GM21619 (cell line): ENCODE results near the gene IL10RA.

Source experiments
- ATAC-seq: cut with Tn5 transposase; IDR thresholded peaks from one replicate; pipeline ENCODE4 v1.9.1; 2021; ENCODE audit not compliant: unreplicated experiment

Gene IL10RA

DNA sequence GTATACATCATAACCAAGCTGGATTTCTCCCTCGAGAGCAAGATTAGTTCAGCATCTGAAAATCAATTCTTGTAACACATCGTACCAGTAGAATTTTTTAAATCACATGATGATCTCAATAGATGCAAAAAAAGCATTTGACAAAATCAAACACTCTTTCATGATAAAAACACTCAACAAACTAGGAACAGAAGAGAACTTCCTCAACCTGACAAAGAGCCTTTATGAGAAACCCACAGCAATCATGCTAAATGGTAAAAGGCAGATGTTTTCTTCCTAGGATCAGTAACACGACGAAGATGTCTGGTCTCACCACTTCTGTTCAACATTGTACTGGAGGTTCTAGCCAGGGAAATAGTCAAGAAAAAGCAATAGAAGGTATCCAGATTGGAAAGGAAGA lies 56.6 kb downstream of the IL10RA start:
- no peak for ATAC-seq

DNA sequence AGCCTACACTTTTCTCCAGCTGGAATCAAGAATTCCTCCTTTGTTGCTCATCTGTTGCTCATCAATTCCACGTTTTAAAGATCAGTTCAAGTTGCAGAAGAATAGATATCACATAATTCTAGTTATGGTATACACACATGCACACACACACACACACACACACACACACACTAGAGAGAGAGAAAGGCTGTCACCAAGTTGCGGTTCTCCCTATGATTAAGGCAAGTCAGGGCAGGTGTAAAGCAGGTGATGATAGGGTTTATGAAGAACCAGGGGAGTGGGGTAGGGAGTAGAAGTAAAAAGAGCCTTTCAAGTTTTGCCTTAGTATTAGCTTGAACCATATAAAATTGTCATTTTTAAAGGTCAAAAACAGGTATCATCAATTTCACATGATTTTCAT lies 59.0 kb downstream of the IL10RA start:
- no peak for ATAC-seq

DNA sequence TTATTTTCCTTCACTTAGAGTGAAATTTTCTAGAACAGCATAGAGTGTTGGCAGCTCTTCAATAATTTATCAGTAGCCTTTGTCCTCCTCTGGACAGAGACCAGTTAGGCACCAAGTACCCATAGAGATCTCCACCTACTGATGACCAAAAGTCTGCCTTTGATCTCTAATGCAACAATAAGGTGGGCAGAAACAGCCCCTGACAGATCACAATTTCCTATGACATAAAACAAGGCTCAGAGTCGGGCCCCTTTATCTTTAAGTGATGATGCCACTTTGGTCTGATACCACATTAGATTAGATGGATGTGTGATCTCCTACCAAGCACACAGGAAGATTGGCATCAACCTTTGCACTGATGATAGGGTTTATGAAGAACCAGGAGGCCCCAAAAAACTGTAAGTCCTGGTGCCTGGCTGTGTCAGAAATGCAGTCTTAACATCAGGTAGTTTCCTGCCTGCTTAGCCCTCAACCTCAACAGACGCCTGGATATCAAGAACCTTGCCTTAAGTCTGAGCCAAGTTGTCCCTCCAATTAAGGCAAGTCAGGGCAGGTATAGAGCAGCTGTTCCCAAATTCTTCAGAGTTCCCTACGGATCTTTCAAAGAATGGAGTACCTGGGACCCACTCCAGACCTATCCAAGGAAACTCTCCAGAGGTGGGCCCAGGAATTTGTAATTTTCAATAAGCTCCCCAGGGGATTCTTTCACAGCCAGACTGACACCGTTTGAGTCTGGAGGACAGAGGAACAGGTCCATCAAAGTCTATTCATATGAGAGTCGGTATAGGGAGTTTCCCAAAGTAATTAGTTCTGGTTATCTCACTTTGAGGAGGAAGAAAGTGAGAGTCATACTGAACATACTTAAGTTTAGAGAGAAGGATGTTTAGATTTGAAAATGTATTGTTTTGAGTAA lies 60.1 kb downstream of the IL10RA start:
- no peak for ATAC-seq

DNA sequence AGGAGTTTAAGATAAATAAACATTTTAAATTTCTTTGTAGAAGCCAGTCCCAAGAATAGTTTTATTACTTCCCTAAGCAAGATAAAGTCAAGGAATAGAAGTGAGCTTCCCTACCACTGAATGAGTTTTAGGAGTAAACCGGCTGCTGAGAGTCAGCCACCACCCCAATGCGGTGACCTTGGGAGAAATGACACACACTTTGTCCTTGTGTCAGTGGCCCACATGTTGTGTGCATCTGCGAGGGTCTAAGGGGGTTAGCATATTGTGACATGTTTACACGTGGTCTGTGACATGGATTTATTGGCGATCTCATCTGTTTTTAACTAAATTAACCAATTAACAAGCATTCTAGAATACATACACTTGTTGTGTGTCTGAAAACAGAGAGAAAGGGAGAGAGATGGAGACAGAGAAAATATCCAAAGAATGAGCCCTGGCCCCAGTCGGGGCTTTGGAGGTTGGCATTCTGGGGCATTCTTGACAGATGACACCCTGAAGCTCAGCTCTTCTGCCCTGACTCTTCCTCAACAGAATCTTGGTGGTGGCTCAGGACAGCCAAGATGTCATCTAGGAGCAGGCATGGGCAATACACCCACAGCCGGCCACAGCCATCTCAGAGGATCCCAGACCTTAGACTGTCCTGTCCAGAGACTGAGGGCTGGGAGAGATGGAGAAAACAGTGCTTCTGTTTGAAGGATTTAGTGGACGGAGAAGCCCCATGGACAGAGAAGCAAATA lies 60.9 kb downstream of the IL10RA start:
- no peak for ATAC-seq

DNA sequence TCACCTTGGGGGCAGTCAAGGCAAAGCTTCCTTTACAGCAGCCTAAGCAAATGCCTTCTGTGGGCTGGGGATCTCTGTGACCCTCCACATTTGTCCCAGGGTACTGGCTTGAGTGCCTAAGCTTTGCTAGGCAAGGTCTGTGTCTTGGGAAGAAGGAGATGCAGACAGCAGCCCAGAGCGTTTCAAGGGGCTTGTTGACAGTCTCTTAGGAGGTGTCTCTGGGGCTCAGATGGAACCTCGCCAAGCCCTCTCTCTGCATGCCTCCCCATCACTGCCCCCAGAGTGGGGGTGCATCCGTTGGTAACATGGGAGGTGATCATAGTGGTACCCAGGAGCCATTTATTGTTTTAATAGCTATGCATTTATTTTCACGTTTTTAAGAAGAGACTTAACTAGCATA lies 61.6 kb downstream of the IL10RA start:
- no peak for ATAC-seq

DNA sequence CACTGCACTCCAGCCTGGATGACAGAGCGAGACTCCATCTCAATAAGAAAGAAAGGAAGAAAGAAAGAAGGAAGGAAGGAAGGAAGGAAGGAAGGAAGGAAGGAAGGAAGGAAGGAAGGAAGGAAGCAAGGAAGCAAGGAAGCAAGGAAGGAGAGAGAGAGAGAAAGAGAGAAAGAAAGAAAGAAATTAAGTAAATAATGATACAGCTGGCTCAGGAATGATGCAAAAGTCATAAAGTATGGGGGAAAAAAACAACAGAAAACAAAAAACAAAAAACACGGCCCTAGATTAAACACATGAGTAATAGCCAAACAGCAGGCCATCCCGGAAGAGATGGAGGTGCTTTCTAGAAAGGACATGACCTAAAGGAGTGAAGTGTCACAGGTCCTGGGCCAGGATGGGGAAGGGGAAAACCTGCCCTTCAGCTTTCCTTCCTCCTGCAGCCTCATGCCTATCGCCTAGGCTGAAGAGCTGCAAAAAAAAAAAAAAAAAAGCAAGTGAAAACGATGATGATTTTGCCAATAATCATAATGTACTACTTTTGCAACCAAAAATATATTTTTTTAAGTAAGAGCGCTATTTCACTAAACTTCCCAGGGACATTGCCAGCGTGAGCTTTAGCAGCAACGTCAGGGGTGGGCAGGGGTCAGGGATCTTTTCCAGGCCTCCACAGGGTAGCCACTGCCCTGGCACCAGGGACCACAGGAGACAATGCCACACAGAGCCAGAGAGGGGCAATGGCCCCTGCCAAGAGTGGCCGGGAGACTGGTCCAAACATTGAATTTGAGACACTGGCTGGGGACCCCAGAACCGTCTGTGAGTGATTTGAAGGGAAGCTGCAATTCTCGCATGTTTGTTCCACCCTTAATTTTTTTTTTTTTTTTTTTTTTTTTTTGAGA lies 62.5 kb downstream of the IL10RA start:
- ATAC-seq, result no peak

DNA sequence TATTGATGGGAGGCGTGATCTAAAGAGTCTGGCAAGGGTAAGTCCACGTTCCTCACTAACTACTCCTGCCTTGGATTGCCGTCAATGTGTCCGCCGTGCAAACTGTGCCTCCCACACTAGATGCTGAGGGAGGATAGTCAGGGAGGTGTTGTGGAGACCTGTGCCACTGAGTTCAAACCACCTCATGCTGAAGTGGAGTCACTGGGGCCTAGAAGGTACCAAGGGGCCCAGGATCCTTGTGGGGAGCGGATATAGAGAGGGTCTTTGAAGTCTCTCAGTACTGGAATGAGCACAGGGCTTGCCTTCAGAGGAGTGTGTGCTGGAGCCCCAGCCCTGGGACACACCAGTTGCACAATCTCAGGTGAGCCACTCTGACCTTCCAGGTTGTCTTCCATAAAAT lies 63.6 kb downstream of the IL10RA start:
- ATAC-seq, result no peak

DNA sequence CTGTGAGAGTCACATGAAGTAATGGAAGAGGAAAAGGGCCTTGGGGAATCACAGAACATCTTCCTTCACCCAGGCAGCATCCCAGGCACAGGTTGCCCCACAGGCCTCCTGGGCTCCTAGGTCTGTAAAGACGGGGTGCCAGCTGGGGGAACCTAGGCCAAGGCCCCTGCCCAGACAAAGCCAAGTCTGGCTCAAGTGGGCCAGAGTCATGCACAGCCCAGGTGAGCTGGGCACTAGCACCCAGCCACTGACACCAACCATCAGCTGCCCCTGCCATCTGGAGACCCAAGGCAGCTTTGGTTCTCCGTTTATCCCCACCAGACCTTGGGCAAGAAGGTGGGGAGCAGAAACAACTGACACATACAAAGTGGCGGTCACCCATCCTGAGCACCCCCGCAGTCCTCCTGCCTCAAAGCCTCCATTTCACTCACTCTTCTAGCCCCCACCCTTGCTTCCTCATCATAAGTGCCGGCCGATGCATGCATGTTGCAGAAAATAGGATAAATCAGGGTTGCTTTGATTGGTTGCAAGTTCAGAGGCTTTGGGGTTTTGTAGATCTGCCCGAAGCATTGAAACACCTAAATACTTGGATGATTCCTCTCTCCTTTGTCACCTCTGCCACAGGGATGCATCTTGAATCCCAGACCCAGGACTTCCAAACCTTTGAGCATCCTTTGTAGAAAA lies 64.2 kb downstream of the IL10RA start:
- no peak for ATAC-seq
